GM19240 (cell line): ENCODE measurements around the gene SERPINI2.

Source experiments
- DNase-seq: peaks from one replicate; pipeline ENCODE4 v3.0.0; 2011; ENCODE audit warnings: low spot score; ENCODE audit not compliant: insufficient read length

SERPINI2 gene, protein sequence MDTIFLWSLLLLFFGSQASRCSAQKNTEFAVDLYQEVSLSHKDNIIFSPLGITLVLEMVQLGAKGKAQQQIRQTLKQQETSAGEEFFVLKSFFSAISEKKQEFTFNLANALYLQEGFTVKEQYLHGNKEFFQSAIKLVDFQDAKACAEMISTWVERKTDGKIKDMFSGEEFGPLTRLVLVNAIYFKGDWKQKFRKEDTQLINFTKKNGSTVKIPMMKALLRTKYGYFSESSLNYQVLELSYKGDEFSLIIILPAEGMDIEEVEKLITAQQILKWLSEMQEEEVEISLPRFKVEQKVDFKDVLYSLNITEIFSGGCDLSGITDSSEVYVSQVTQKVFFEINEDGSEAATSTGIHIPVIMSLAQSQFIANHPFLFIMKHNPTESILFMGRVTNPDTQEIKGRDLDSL

DNA sequence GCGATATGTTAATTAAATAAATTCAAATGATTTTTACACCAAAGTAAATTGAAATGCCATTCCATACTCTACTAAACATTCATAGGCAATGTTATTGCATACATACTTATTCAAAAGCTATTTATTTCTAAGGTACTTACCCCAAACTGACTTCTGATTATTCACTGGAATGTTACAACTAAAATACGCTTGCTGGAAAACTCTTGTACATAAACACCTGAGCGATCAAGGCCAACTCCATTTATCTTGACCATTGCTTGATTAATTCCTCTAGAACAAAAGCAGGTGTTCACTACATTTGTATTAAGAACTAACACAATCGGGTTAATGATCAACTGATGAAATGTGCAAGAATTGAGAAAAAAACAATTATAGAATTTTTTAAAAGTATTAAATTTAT lies at the start of gene SERPINI2:
TSS of gene SERPINI2 (minus strand) at position 180 of the 400 bp plus-strand sequence. CDS start 2,208 bp downstream, outside the sequence.
- no peak for DNase-seq

DNA sequence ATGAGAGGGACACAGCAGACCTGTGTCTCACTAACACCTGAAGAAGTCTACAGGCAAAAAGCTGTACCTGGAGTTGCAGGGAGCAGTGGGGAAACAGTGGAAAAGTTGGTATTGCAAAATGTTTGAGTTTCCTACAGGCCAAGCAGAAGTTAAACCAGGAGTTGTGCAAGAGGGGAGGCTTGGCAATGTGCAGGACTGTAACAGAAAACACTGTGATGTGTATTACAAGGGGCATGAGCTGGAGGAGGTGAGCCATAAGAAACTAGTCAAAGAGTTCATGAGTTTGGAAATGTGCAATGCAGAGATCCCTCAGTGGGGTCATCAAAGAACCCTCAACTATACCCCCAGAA lies 47.1 kb upstream of the SERPINI2 start:
- DNase-seq = no peak

DNA sequence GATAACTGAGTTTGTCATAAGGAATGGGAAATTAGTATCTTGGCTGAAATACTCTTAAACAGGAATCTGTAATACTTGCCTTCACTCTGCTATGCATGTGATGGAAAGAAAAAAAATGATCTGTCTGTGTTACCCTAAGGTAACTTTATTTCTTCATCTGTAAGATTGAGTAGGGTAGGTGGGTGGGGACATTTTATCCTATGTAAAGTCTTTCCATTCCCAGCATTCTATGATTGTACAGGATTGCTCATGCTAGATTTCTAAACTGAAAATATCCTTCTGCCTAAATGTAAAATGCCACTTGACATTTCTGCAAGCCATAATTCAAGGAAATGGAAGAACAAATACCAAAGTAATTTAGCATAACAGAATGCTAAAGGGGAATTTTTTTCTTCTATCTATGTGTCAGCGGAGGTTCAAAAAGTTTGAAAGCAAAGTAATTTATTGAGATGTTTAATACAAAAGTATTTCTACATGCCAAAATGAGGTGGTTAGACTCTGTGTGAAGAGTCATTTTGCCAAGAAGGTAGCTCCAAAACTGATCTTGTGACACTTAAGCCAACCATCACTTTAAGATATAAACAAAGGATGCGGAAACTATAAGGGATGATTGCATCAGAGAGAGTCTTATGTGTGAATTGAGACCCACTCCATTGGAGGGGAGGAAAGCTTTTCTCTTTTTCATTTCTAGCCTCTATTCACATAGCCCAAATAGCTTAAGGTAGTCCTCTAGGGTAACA lies 46.6 kb upstream of the SERPINI2 start:
- DNase-seq = no peak

DNA sequence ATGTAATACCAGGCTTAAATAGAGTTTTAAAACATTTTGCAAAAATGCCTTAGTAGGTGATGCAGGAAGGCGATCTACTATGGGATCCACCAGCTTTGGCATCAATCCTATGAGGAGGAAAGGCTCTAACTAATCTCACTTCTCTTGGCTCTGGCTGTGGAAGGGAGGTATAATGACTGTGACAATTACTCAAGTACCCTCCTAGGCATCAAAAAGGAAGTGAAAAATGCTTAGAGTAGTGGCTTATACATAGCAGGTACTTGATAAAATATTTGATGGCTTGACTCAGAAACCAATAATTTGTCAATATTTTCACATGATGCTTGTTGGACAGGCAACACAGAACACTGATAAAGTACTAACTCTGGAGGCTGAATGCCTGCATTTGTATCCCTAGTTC lies 34.1 kb upstream of the SERPINI2 start:
- no peak for DNase-seq

DNA sequence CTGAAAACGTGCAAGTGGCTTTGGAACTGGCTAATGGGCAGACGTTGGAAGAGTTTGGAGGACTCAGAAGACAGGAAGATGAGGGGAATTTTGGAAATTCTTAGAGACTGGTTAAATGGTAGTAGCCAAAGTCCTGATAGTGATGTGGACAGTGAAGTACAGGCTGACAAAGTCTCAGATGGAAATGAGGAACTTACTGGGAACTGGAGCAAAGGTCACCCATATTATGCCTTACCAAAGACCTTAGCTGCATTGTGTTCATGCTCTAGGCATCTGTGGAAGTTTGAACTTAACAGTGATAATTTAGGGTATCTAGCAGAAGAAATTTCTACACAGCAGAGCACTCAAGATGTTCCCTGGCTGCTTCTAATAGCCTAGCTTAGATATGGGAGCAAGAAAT lies 28.6 kb upstream of the SERPINI2 start:
- no peak for DNase-seq

DNA sequence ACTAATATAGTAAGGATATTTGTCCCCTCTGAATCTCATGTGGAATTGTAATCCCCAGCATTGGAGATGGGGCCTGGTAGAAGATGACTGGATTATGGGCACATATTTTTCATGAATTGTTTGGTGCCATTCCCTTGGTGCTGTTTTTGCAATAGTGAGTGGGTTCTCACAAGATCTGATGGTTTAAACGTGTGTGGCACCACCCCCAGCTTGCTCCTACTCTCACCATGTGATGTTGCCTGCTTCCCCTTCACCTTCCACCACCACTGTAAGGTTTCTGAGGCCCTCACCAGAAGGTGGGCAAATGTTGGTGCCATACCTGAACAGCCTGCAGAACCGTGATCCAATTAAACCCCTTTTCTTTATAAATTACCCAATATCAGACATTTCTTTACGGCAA lies 28.1 kb upstream of the SERPINI2 start:
- DNase-seq = no peak

DNA sequence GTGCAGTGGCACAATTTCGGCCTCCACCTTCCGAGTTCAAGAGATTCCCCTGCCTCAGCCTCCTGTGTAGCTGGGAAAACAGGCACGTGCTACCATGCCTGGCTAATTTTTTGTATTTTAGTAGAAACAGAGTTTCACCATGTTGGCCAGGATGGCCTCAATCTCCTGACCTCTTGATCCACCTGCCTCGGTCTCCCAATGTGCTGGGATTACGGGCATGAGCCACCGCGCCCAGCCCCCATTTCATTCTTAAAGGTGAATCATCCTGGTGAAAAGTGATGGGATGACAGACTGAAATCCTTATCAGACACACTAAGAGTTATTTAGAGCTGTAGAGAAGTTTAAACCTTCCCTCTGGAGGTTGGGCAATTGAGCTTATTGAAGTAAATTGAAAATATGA lies 24.1 kb upstream of the SERPINI2 start:
- no peak for DNase-seq

DNA sequence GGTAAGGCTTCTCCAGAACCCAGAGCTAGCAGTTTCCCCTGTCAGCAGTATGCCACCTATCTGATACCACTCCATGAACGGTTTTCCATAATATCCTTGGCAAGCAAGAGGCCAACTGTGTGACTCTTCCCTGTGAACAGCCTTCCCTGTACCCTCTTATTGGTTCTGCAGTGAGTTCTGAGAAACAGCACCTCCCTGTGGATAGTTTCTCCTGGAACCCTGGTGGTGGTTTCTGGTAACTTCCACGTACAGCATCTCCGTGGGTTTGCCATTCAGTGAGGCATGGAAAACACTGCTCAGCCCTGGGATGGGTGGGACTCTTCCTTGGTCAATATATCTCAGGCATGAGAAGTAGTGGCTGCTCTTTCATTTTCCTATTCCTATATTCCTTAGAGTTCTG lies 19.4 kb upstream of the SERPINI2 start:
- DNase-seq = no peak

DNA sequence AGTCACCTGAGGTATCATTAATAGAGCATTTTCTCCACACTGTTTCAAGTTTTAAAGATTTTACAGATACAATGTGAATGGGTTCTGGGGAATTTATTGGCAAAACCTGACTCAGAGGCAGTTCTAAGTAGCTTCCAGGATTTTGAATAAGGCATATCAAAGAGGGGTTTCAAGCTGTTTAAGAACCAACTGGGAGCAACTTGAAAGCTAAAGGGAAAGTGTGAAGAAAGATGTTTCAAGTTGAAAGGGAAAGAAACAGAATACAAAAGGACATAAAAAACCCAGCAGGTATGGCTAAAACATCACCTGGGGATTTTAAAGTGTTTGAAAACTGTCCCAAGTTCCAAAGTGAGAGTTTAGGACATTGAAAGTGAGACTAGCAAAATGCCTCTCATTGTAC lies 17.8 kb upstream of the SERPINI2 start:
- no peak for DNase-seq

DNA sequence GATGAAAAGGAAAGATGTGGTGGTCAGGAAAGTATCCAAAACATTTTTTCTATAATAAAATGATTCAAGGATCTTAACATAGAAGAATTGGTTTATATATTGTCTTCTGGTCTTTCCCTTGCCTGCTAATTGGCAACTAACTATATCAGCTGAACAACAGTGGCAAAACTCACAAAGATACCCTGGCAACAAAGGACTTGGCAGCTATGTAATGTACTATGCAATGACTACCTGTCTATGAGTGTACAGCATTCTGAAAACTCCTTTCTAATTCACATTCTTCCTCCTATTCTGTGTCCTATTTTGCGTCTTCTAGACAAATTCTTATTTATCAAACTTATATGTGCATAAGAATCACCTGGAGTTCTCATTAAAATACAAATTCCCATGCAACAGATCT lies 15.7 kb upstream of the SERPINI2 start:
- DNase-seq = no peak

DNA sequence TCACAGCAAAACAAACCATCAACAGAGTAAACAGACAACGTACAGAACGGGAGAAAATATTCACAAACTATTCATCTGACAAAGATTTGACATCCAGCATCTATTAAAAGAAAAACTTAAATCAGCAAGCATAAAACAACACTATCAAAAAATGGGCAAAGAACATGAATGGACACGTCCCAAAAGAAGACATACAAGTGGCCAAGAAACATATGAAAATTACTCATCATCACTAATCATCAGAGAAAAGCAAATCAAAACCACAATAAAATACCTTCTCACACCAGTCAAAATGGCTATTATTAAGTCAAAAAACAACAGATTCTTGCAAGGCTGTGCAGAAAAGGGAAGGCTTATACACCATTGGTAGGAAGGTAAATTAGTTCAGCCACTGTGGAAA lies 13.7 kb upstream of the SERPINI2 start:
- DNase-seq = no peak

DNA sequence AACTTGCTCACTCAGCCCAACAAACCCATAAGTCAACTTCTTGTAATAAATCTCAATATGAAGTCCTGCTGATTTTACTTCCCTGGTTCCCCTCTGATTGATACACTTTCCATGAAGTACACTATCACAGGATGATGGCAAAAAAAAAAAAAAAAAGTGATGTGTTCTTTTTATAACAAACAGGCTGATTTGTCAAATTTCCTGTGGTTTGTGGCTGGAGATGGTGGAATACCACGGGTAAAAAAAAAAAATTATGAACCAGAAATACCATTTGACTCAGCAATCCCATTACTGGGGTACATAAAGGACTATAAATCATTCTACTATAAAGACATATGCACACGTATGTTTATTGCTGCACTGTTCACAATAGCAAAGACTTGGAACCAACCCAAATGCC lies 10.7 kb upstream of the SERPINI2 start:
- DNase-seq = no peak

DNA sequence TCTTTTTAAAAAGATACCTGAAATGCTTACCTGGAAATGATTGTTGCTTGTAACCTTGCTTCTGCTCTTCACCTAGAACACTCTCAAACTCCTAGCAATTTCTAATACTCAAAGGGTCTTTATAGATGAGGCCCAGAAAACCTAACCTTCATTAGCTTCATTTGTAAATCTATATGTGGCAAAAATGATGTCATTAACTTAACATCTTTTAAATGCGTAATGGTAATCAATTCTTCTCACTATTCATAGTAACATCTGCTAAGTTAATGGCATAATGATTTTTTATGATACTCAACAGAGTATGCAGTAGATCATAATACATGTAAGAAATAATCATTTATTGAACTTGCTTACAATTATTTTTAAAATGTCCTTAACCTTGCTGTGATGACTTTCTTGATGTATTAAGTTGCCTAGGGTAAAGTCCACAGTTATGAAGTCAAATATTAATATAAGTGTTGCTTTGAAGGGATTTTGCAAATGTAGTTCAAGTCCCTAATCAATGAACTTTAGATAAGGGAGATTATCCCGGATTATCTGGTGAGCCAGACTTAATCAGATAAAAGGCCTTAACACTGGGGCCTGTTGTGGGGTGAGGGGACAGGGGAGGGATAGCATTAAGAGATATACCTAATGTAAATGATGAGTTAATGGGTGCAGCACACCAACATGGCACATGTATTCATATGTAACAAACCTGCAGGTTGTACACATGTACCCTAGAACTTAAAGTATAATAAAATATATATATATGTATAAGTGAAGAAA lies 10.1 kb upstream of the SERPINI2 start:
- DNase-seq = no peak

DNA sequence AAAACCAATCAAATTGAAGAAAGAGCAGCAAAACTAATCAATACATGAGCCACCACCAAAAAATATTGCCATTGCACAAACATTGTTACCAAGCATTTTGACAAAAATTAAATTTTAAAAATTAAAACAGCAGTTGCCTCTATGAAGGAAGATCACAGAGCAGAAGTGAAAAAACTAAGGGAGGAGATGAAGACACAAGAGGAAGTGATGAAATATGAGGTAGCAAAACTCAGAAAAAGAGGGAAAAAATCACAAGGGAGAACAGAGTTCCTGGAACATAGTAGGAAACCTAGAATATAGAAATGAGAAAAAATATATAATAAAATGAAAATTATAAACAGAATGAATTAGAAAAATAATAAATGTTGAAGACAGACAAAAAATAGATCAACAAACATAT lies 7.3 kb upstream of the SERPINI2 start:
- DNase-seq = no peak

DNA sequence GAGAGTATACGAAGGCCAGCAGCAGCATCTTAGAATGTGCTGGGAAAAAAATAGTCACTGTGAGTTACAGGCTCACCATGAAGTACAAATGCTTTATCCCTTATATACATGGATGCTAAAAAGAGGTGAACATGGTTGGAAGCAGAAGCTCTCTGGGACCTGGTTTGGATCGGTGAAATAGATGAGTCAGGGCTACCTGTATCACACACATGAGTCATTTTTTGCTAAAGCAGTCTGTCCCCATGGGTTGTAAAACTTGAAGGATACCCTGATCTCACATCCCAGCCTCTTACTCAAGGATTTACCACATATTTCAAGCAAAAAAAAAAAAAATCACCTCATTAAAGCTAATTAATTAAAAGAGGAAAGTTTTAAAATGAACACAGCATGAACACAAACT lies 6.9 kb upstream of the SERPINI2 start:
- no peak for DNase-seq

DNA sequence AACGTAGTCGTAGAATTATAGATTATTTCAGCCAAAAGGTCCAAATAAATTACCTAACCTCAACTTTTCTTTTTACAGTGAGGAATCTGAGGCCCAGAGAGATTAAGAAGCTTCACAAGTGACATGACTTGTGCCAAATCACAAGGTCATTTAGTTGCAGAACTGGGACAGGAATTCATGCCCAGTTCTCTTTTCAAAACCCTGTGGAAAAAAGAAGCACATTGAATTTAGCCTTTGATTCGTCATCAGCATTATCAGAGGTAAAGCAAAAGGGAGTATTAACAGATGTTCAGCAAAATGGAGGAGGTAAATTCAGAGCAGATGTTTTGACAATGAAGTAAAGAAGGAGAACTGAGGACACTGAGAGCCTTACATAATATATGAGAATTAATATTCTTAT lies 4.5 kb downstream of the SERPINI2 start:
- DNase-seq = no peak

DNA sequence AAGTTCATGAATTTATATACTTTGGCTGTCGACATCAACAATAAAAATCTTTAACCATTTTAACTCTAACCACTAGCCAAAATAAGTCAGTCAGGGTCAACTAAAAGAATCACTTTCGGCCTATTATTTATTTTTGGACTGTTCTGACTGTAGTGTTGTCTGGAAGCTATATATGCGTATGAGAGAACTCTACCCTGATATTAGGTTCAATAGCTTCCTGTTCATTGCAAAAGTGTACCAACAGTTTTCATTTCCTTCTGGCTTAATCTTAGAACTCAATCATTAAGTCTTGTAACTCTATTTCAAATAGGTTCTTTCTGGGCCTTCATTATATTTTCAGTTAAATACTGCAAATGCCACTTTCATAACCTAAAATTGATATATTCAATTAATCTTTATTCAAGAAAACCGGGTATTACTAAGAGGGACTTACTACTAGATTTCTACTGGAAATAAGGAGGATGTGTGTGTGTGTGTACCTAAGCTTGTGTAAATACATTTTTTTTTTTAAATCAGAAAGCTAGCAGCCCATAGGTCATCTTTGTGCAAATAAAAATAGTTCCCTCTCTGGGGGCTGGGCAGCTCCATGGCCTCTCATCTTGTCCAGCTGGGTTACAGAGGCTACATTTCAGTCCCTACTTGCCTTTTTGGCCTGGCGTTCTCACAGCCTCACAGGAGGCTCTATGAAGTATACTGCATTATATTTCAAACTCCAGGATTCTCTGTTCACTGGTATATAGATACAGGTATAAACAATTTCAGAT lies 5.8 kb downstream of the SERPINI2 start:
- DNase-seq = no peak

DNA sequence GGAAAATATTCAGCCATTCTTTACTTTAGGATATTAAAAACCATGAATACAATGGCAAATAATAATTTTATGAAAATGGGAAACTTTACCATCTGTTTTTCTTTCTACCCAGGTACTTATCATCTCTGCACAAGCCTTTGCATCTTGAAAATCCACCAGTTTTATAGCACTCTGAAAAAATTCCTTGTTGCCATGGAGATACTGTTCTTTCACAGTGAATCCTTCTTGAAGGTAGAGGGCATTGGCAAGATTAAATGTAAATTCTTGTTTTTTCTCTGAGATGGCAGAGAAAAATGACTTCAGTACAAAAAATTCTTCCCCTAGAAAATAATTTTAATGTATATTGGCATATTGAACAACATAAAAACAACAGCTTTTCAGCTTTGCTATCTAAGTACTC lies 6.9 kb downstream of the SERPINI2 start:
- DNase-seq = no peak

DNA sequence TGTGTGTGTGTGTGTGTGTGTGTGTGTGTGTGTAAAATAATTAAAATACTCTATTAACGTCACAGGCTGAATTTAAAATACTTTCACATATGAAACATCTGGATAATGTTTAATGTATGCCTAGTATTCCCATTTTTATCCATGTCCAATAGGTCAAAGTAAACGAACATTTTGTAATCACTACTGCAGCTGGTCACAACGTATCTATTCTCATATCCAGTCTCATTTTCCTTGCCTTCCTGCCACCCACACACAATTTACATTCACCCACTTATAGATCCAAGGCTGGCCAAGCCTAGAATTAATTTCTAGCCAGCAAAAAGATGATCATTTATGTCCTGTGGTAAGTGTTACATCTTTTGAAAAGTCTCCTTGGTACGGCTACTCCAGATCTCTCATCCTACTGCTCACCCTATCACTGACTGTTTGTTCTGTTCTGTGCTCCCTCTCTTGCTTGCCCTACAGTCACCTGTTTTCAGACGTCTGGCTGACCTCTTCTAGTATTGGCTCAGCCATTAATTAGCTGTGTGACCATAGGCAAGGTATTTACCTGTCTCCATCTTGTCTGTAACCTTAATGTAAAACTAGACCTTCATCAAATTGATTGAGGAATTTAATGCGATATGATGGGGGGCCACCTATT lies 17.6 kb downstream of the SERPINI2 start:
- no peak for DNase-seq

DNA sequence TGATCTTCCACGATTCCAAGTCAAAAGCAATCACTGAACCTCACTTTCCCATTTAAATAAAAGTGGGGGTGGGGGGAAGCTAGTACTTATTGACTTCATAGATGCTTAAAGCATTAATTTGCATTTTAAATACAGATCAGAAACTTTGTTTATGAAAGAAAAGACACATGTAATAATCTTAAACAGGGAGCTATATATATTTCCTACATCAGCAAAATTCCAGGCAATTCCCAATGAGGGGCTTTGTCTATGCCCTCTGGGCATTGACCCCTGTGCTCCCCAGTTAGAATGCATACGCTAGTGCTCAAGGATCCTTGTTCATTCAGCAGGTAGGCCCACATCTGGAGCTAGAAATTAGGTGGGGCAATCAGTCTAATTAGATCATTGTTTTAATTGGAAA lies 20.0 kb downstream of the SERPINI2 start:
- no peak for DNase-seq

DNA sequence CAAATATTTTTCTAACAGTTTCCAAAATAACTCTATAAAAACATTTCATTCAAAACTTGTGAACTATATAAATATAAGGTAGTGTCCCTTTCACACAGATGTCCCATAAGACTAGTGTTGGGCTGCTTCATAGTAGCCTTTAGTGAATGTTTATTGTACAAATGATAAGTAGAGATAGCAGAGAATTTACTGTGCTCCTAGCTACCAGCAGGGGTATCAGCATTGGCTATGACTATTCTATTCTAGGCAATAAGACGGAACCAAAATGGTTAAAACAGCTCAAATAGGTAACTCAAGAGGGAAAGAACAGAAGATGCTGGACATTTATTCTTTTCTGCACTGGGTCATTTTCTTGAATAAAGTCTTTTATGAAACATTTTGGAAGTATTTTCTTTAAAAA lies 22.6 kb downstream of the SERPINI2 start:
- DNase-seq = no peak
